HepG2 (cell line): ENCODE results near the gene CD180. TPM values are rescaled to one million over a fixed set of nuclear protein-coding genes. Genes with fewer than 3 reads are reported as not detected.

Experiments
- CBFB ChIP-seq: sonication (generic); formaldehyde crosslinking; IDR thresholded peaks from 2 replicates; pipeline ENCODE4 v1.4.0; 2020; ENCODE audit warnings: missing genetic modification reagents
- CCDC6 ChIP-seq: sonication (generic); formaldehyde crosslinking; IDR thresholded peaks from 2 replicates; pipeline ENCODE4 v1.8.1; 2022; ENCODE audit warnings: mild to moderate bottlenecking, missing genetic modification reagents, moderate library complexity
- FOXM1 ChIP-seq: sonication (generic); formaldehyde crosslinking; IDR thresholded peaks from 2 replicates; pipeline ENCODE4 v1.5.0; 2020; ENCODE audit warnings: missing genetic modification reagents
- LCORL ChIP-seq, 2 experiments: fragments of 450-650 bp in 1 of 2; sonication (generic) in 1 of 2; formaldehyde crosslinking in 1 of 2; IDR thresholded peaks; 2 replicates each; pipeline versions ENCODE4 v1.5.0 to v1.6.1; 2017 to 2020; ENCODE audit warnings: antibody characterized with exemption in 1 of 2, missing genetic modification reagents in 1 of 2
- MEIS2 ChIP-seq: sonication (generic); formaldehyde crosslinking; IDR thresholded peaks from 2 replicates; pipeline ENCODE4 v1.9.0; 2021; ENCODE audit warnings: mild to moderate bottlenecking, missing genetic modification reagents
- NFATC3 ChIP-seq: sonication (generic); formaldehyde crosslinking; IDR thresholded peaks from 2 replicates; pipeline ENCODE4 v1.5.1; 2020; ENCODE audit warnings: mild to moderate bottlenecking, missing genetic modification reagents
- RCOR2 ChIP-seq: IDR thresholded peaks from 2 replicates; pipeline ENCODE4 v1.6.1; 2016; ENCODE audit warnings: missing biosample characterization, missing genetic modification reagents
- RFX5 ChIP-seq: IDR thresholded peaks from 2 replicates; pipeline ENCODE4 v1.6.1; 2011; ENCODE audit warnings: low read depth, low read length, improper control_type of control experiment
- SIX1 ChIP-seq: sonication (generic); formaldehyde crosslinking; IDR thresholded peaks from 2 replicates; pipeline ENCODE4 v1.4.0; 2020; ENCODE audit warnings: missing genetic modification reagents, borderline replicate concordance
- TBL1XR1 ChIP-seq: fragments of 150-350 bp; IDR thresholded peaks from 2 replicates; pipeline ENCODE4 v1.6.1; 2014; ENCODE audit warnings: borderline replicate concordance, low read length; ENCODE audit not compliant: partially characterized antibody
- ZBTB20 ChIP-seq: sonication (generic); formaldehyde crosslinking; IDR thresholded peaks from 2 replicates; pipeline ENCODE4 v1.8.1; 2023; ENCODE audit warnings: missing genetic modification reagents, low read depth, mild to moderate bottlenecking, borderline replicate concordance
- ZFP1 ChIP-seq: IDR thresholded peaks from 2 replicates; pipeline ENCODE4 v1.6.1; 2016
- ZNF225 ChIP-seq: sonication (generic); formaldehyde crosslinking; IDR thresholded peaks from 2 replicates; pipeline ENCODE4 v1.4.0; 2020; ENCODE audit warnings: mild to moderate bottlenecking, missing genetic modification reagents
- ZNF296 ChIP-seq: sonication (generic); formaldehyde crosslinking; conservative IDR thresholded peaks from 2 replicates; pipeline ENCODE4 v1.5.0; 2020; ENCODE audit warnings: mild to moderate bottlenecking, missing genetic modification reagents
- ZNF331 ChIP-seq: sonication (generic); formaldehyde crosslinking; IDR thresholded peaks from 2 replicates; pipeline ENCODE4 v1.4.0; 2020; ENCODE audit warnings: missing genetic modification reagents
- ZNF460 ChIP-seq: sonication (generic); formaldehyde crosslinking; IDR thresholded peaks from 2 replicates; pipeline ENCODE4 v1.5.1; 2020; ENCODE audit warnings: missing genetic modification reagents, mild to moderate bottlenecking, borderline replicate concordance
- ZNF501 ChIP-seq: sonication (generic); formaldehyde crosslinking; IDR thresholded peaks from 2 replicates; pipeline ENCODE4 v1.5.1; 2020; ENCODE audit warnings: mild to moderate bottlenecking, moderate library complexity, missing genetic modification reagents
- ZSCAN31 ChIP-seq: sonication (generic); formaldehyde crosslinking; IDR thresholded peaks from 2 replicates; pipeline ENCODE4 v1.5.0; 2020; ENCODE audit warnings: low read depth, mild to moderate bottlenecking, missing genetic modification reagents
- polyA plus RNA-seq, 8 experiments: library from polyadenylated mRNA; depleted of rRNA in 3 of 8; stranded (reverse) in 7 of 8; unstranded in 1 of 8; fragments of >200 nt; fragmentation: Illumina TruSeq in 4 of 8; extraction: Trizol in 4 of 8; gene quantifications; 2 replicates each; pipeline versions ENCODE4 v1.2.1 to v1.2.3, GENCODE V29; 2011 to 2016; ENCODE audit warnings: low read depth in 4 of 8, missing spikeins in 1 of 8, mixed read lengths in 1 of 8; ENCODE audit not compliant: insufficient read depth in 1 of 8
- total RNA-seq, 5 experiments: library from RNA; depleted of rRNA; stranded (reverse); fragments of >200 nt; fragmentation: Illumina TruSeq; extraction: Trizol; gene quantifications; 2 replicates each; pipeline ENCODE4 v1.2.3, GENCODE V29; 2016; ENCODE audit warnings: low read depth in 1 of 5
- TF ChIP-seq, protein P1 (sequence below): IDR thresholded peaks from 2 replicates; pipeline ENCODE4 v1.6.1; 2016; ENCODE audit warnings: missing biosample characterization, missing genetic modification reagents, low read depth
- TF ChIP-seq, protein P2 (sequence below): sonication (generic); formaldehyde crosslinking; IDR thresholded peaks from 2 replicates; pipeline ENCODE4 v1.5.0; 2020; ENCODE audit warnings: mild to moderate bottlenecking, missing genetic modification reagents, borderline replicate concordance
- TF ChIP-seq, protein P3 (sequence below): sonication (generic); formaldehyde crosslinking; IDR thresholded peaks from 2 replicates; pipeline ENCODE4 v1.4.0; 2020; ENCODE audit warnings: missing genetic modification reagents, mild to moderate bottlenecking, borderline replicate concordance

The CD180 gene
- total and polyA plus RNA-seq, 2 of the 13 experiments (the other 11 are each of a cell fraction or from before 2014, with no cell fraction given) = not detected

DNA sequence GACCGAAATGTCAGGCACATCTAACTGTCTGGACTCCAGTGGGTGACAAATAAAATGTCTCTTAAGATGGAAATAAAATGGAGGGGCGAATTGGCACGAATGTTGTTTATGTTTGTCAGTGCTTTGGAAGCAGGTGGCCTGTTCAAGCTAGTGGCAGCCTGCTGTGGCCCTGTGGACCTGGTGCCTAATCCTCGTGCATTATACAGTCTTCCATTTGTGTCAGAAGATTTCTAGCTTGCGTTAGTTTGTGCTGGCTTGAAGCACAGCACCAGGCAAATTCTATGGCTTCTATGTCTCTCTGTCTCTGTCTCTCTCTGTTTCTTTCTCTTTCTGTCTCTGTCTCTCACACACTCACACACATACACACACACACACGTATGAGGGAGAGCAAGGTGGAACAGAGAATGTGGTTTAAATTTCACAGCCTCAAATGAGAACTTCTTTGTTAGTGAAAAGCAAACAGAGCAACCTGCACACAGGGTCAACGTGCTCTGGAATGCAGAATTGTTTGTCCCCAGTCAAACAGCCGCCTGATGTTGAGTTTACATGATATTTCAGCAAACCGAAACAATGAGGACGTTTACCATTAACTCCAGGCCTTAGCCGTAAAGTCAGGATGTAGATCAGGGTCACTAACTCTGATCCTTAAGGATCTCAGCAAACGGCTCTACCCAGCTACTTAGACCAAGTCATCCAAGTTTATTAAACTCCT, 39.0 kb upstream of the CD180 start (continued):
- peak; percentile 64 for TF ChIP-seq ZNF331 (CRISPR knock-in tag)
- TF ChIP-seq RFX5 = no peak
- TF ChIP-seq ZNF225 (CRISPR knock-in tag) = no peak
- no peak for TF ChIP-seq NFATC3 (CRISPR knock-in tag)
- TF ChIP-seq, protein P1, sequence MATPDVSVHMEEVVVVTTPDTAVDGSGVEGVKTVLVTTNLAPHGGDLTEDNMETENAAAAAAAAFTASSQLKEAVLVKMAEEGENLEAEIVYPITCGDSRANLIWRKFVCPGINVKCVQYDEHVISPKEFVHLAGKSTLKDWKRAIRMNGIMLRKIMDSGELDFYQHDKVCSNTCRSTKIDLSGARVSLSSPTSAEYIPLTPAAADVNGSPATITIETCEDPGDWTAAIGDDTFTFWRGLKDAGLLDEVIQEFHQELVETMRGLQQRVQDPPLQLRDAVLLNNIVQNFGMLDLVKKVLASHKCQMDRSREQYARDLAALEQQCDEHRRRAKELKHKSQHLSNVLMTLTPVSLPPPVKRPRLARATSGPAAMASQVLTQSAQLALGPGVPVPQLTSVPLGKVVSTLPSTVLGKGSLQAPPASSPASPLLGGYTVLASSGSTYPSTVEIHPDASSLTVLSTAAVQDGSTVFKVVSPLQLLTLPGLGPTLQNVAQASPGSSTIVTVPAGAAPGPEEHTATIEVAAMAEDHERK (CRISPR knock-in tag) = no peak
- TF ChIP-seq FOXM1 = no peak
- TF ChIP-seq CCDC6 (CRISPR knock-in tag) = no peak
- peak; percentile 42; the same call in 1 of the 2 replicates for TF ChIP-seq RCOR2 (CRISPR knock-in tag)
- peak; percentile 26; the same call in 1 of the 2 replicates for TF ChIP-seq LCORL (IDR thresholded peaks at IDR 0.05)
- TF ChIP-seq LCORL (CRISPR knock-in tag; IDR thresholded peaks at IDR 0.05) = peak; percentile 53; the same call in 1 of the 2 replicates
- TF ChIP-seq SIX1 (CRISPR knock-in tag) = peak; percentile 29; the same call in 1 of the 2 replicates
- TF ChIP-seq CBFB (CRISPR knock-in tag) = 0 out of 2 replicates have a peak, but pooled peaks have one; percentile 34
- TF ChIP-seq ZFP1 = peak; percentile 81
- 0 out of 2 replicates have a peak, but pooled peaks have one; percentile 38 for TF ChIP-seq ZNF501 (CRISPR knock-in tag)
- 0 out of 2 replicates have a peak, but pooled peaks have one; percentile 44 for TF ChIP-seq ZBTB20 (CRISPR knock-in tag)
- TF ChIP-seq ZSCAN31 (CRISPR knock-in tag) = 0 out of 2 replicates have a peak, but pooled peaks have one; percentile 3
- no peak for TF ChIP-seq MEIS2 (CRISPR knock-in tag)
- no peak for TF ChIP-seq TBL1XR1
- TF ChIP-seq ZNF460 (CRISPR knock-in tag) = no peak
- TF ChIP-seq, protein P2, sequence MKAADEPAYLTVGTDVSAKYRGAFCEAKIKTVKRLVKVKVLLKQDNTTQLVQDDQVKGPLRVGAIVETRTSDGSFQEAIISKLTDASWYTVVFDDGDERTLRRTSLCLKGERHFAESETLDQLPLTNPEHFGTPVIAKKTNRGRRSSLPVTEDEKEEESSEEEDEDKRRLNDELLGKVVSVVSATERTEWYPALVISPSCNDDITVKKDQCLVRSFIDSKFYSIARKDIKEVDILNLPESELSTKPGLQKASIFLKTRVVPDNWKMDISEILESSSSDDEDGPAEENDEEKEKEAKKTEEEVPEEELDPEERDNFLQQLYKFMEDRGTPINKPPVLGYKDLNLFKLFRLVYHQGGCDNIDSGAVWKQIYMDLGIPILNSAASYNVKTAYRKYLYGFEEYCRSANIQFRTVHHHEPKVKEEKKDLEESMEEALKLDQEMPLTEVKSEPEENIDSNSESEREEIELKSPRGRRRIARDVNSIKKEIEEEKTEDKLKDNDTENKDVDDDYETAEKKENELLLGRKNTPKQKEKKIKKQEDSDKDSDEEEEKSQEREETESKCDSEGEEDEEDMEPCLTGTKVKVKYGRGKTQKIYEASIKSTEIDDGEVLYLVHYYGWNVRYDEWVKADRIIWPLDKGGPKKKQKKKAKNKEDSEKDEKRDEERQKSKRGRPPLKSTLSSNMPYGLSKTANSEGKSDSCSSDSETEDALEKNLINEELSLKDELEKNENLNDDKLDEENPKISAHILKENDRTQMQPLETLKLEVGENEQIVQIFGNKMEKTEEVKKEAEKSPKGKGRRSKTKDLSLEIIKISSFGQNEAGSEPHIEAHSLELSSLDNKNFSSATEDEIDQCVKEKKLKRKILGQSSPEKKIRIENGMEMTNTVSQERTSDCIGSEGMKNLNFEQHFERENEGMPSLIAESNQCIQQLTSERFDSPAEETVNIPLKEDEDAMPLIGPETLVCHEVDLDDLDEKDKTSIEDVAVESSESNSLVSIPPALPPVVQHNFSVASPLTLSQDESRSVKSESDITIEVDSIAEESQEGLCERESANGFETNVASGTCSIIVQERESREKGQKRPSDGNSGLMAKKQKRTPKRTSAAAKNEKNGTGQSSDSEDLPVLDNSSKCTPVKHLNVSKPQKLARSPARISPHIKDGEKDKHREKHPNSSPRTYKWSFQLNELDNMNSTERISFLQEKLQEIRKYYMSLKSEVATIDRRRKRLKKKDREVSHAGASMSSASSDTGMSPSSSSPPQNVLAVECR (CRISPR knock-in tag) = peak; percentile 32; the same call in 1 of the 2 replicates
- TF ChIP-seq, protein P3, sequence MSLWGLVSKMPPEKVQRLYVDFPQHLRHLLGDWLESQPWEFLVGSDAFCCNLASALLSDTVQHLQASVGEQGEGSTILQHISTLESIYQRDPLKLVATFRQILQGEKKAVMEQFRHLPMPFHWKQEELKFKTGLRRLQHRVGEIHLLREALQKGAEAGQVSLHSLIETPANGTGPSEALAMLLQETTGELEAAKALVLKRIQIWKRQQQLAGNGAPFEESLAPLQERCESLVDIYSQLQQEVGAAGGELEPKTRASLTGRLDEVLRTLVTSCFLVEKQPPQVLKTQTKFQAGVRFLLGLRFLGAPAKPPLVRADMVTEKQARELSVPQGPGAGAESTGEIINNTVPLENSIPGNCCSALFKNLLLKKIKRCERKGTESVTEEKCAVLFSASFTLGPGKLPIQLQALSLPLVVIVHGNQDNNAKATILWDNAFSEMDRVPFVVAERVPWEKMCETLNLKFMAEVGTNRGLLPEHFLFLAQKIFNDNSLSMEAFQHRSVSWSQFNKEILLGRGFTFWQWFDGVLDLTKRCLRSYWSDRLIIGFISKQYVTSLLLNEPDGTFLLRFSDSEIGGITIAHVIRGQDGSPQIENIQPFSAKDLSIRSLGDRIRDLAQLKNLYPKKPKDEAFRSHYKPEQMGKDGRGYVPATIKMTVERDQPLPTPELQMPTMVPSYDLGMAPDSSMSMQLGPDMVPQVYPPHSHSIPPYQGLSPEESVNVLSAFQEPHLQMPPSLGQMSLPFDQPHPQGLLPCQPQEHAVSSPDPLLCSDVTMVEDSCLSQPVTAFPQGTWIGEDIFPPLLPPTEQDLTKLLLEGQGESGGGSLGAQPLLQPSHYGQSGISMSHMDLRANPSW (CRISPR knock-in tag) = no peak
- no peak for TF ChIP-seq ZNF296 (CRISPR knock-in tag)
